ENCODE measurements around the gene PHKA1. TPM values are rescaled to one million over a fixed set of nuclear protein-coding genes. Genes with fewer than 3 reads are reported as not detected.
"Not testable (repeated sequence)": the region's sequence is repeated elsewhere in the genome, so short reads cannot be mapped to it uniquely, and the experiment has no call there.

PHKA1 gene
- total RNA-seq, 4 donors from 2014 or later, result 2.1 to 9.0 (median 5.6) TPM

DNA sequence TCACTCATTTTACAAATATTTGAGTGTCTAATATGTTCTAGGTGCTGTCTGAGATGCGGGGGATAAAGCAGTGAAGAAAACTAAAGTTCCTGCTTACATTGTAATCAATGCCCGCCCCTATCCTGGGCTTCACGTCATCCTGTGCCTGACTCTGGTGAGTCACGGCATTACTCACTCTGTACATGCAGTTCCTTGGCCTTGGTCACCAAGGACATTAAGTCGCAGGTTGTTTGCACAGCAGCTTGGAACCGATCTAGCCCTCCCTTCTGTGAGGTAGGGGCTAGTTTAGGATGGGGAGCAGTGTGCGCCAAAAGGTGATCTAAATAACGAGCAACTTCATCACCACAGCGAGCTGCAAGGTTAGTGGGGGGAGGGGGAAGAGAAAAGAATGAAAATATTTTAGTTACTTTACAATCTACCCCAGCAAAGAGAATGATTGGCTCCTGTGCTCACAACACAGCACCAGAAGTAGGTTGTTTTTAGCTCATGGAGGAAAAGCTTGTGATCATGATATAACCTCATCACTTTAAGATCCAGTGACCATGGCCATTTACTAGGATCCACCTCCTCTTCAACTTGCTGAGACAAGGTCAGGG lies 93.5 kb downstream of the PHKA1 start:
- peak; percentile 56 to 72 for DNase-seq
- H3K4me3 ChIP-seq, result no peak overlapping the region
- peak in 1 of 2 donors; percentile 6 for TF ChIP-seq POLR2A (IDR thresholded peaks at IDR 0.05)
- TF ChIP-seq, protein P1, sequence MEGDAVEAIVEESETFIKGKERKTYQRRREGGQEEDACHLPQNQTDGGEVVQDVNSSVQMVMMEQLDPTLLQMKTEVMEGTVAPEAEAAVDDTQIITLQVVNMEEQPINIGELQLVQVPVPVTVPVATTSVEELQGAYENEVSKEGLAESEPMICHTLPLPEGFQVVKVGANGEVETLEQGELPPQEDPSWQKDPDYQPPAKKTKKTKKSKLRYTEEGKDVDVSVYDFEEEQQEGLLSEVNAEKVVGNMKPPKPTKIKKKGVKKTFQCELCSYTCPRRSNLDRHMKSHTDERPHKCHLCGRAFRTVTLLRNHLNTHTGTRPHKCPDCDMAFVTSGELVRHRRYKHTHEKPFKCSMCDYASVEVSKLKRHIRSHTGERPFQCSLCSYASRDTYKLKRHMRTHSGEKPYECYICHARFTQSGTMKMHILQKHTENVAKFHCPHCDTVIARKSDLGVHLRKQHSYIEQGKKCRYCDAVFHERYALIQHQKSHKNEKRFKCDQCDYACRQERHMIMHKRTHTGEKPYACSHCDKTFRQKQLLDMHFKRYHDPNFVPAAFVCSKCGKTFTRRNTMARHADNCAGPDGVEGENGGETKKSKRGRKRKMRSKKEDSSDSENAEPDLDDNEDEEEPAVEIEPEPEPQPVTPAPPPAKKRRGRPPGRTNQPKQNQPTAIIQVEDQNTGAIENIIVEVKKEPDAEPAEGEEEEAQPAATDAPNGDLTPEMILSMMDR (IDR thresholded peaks at IDR 0.05), result no peak
- no peaks in the 10 kb centered on the region for H3K36me3 ChIP-seq
- no peaks in the 10 kb centered on the region for H3K9me3 ChIP-seq
- H3K27ac ChIP-seq, result peak overlapping the region; percentile 66
- H3K27me3 ChIP-seq, result no peaks in the 10 kb centered on the region
- H3K4me1 ChIP-seq, result no peaks in the 10 kb centered on the region
- intact Hi-C loops (cut with DNase I; ENCODE audit: low total_unique reads), result no loop called here

DNA sequence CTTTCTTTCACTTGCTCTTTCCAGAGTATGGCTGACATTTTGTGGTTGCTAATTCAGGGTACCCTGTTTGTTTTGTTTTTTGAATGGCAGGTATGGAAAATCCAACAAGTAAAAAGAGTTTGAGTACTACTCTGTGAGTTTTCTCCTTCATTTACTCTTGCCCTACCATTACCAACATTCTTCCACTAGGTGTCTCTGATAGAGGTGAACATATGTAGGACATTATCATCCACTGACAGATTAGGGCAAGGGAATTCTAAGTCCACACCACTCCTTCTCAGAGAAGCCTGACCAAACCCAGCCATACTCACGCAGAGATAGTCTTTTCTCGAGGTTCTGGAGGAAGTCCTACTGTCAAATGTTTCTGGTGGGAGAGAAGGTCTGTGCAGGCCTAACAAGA lies 104.8 kb downstream of the PHKA1 start:
- Histone ChIP-seq H3K27me3 (no peaks in the 10 kb centered on the region), H3K36me3 (no peaks in the 10 kb centered on the region), H3K9me3 (no peaks in the 10 kb centered on the region), H3K4me1 (no peaks in the 10 kb centered on the region), H3K4me3 (no peak overlapping the region), H3K27ac (no peak overlapping the region)
- intact Hi-C loops (cut with DNase I; ENCODE audit: low total_unique reads), result no loop called here
- TF ChIP-seq POLR2A (IDR thresholded peaks at IDR 0.05), result no peak
- TF ChIP-seq, protein P1 (IDR thresholded peaks at IDR 0.05), result peak in 2 of 4 experiments; percentile 13 to 19
- no peak for DNase-seq

DNA sequence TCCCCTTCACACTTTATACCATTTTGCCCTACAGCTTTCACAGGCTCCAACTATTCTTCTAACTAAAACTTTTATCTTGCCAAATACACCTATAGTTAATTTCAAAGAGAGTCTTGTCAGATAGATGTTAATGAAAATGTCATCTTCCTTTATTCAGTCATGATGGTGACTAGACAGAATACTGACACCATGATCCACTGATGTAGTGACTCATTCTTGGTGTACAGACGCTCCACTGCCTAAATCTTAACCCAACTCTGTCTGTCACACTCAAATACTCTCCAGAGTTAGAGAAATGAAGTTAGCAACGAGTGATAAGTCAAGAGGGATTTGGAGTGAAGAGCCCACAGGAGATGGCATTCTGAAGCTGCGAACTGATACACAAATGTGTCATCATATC lies 109.4 kb downstream of the PHKA1 start:
- Histone ChIP-seq H3K4me1 (no peaks in the 10 kb centered on the region), H3K27me3 (no peaks in the 10 kb centered on the region), H3K27ac (no peak overlapping the region), H3K9me3 (no peaks in the 10 kb centered on the region), H3K36me3 (no peaks in the 10 kb centered on the region), H3K4me3 (no peak overlapping the region)
- DNase-seq, result no peak
- no peak for TF ChIP-seq POLR2A (IDR thresholded peaks at IDR 0.05)
- intact Hi-C loops (cut with DNase I; ENCODE audit: low total_unique reads), result no loop called here

DNA sequence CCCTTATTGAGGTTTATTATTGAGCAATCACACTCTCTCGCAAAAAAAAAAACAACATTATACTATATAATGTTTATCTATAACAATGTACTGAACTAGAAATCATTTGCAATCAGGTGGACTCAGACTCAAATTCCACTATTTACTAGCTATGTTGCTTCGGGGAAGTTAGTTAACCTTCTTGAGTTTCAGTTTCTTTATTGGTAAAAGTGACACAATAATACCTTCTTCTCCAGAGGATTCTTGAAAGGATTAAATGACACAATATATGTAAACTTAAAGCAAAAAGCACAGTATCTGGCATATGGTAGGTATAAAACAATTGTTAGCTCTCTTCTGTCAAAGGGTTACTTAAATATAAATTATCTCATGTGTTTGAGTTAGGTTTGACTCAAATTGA lies 110.0 kb downstream of the PHKA1 start:
- H3K4me1 ChIP-seq, result no peaks in the 10 kb centered on the region
- no peak for DNase-seq
- intact Hi-C loops (cut with DNase I; ENCODE audit: low total_unique reads), result no loop called here
- H3K27ac ChIP-seq, result no peak overlapping the region
- H3K27me3 ChIP-seq, result no peaks in the 10 kb centered on the region
- no peak overlapping the region for H3K4me3 ChIP-seq
- TF ChIP-seq POLR2A (IDR thresholded peaks at IDR 0.05), result no peak
- H3K9me3 ChIP-seq, result no peaks in the 10 kb centered on the region
- no peaks in the 10 kb centered on the region for H3K36me3 ChIP-seq

DNA sequence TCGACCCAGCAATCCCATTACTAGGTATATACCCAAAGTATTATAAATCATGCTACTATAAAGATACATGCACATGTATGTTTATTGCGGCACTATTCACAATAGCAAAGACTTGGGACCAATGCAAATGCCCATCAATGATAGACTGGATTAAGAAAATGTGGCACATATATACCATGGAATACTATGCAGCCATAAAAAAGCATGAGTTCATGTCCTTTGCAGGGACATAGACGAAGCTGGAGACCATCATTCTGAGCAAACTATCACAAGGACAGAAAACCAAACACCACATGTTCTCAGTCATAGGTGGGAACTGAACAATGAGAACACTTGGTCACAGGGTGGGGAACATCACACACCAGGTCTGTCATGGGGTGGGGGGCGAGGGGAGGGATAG lies 123.1 kb downstream of the PHKA1 start:
- H3K4me1 ChIP-seq; intact Hi-C loops (cut with DNase I; ENCODE audit: low total_unique reads); H3K27me3 ChIP-seq; H3K27ac ChIP-seq; H3K9me3 ChIP-seq; DNase-seq; H3K36me3 ChIP-seq; H3K4me3 ChIP-seq: not testable (repeated sequence)

DNA sequence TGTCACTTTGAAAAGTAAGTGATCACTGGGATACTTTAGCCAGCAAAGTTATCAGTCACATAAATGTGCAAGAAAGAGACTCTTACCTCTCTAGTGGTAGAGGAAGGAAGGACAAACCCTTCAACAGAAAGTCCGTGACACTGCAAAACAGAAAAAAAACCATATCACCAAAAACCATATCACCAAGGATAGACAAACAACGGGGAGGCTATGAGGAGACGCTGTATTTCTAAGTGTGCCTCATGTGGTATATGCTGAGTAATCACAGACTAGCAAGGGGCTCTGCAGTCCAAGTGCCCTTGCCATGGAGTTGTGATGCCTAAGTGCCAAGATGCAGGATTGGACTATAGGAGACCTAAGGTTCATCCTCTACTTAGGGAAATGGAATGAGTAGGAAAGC lies 129.9 kb downstream of the PHKA1 start:
- Histone ChIP-seq H3K36me3 (no peaks in the 10 kb centered on the region), H3K27me3 (no peaks in the 10 kb centered on the region), H3K4me3 (no peak overlapping the region), H3K4me1 (no peaks in the 10 kb centered on the region), H3K27ac (no peak overlapping the region), H3K9me3 (no peaks in the 10 kb centered on the region)
- intact Hi-C loops (cut with DNase I; ENCODE audit: low total_unique reads), result no loop called here
- TF ChIP-seq, protein P1 (IDR thresholded peaks at IDR 0.05), result no peak
- no peak for TF ChIP-seq POLR2A (IDR thresholded peaks at IDR 0.05)
- no peak for DNase-seq
